T47D (cell line): ENCODE measurements around the gene CEP128.

Source experiments
- DNase-seq, 2 experiments: peaks; one replicate each; pipeline versions ENCODE4 v3.0.0 to v3.0.0-alpha.2; 2011 to 2012; ENCODE audit warnings: low read depth in 1 of 2, low spot score in 1 of 2
- JUND ChIP-seq: IDR thresholded peaks from 2 replicates; pipeline ENCODE4 v1.6.1; 2012; ENCODE audit warnings: low read depth
- in situ Hi-C: cut with HindIII; loops from 2 replicates; pipeline ENCODE4 v1.10.0; 2016; ENCODE audit warnings: low sequenced_read_pairs, low pct_unique_long_range_greater_than_20kb

The CEP128 gene

DNA sequence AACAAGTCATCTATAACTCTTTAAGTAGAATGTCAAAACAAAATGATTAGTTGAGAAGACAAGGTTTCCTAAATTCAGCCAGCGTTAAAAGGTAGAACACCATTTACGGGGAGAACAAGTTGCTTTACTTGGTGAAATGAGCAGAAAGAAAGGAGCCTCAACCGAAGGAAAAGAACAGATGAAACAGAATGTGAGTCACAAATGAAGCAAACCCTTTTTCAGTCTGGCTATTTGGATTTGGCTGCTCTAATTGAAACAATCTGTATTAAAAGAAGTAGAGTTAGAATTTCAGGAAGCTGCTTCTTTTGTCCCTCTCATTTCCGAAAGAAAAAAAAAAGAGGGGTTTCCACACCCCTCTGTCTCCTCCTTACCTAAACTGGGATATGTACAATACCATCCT lies 34.6 kb downstream of the CEP128 start:
- DNase-seq, result no peak
- no peak for TF ChIP-seq JUND
- in situ Hi-C loops, result no loop called here

DNA sequence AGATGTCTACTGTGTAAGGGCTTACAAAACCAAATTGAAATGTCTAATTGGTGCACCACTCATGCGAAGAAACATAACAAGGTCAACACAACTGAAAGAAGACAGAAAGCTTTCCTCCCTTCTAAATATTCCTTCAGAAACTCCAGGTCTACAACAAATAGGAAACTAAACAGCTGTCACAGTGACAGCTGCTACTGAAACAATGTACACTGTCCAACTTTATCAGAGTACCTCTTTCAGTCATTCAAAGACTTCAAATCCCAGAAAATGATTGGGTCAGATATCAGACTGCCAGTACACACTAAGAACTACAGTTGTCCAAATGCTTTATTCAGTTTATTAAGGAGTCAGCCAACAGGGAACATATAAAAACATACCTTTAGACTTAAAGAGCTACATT lies 35.2 kb downstream of the CEP128 start:
- no peak for DNase-seq
- TF ChIP-seq JUND, result no peak
- in situ Hi-C loops, result no loop called here

DNA sequence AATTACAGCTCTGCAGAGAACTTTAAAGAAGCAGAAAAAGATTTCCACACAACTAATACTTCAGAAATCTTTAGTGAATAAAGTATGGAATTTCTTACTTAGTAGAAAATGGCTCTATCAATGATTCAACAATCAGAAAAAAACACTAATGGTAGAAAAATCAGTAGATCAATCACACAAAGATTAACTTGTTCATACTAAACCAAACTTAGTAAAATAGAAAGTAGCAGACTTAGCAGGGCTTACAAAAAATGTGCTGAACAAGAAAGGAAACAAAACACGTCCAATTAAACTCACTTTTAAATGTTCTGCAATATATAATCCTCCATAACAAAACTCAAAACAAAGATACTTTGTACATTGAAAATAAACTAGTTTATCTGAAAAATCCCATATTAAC lies 38.9 kb downstream of the CEP128 start:
- DNase-seq, result no peak
- no peak for TF ChIP-seq JUND
- in situ Hi-C loops, result no loop called here

DNA sequence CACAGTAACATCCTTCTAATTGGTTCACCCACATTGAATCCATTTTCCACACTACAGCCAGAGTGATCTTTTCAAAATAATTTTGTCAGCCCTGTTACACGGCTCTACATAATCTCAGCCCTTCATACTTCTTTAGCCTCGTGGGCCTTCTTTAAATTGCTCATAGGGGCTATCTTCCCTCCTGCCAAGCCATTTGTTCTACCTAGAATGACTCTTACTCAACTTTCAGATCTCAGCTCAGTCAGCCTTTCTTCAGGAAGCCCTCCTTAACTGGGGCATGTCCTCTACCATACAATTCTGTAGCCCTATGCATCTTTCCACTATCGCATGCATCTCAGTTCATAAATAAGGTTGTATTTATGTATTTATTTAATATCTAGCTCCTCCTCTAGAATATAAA lies 39.7 kb downstream of the CEP128 start:
- no peak for TF ChIP-seq JUND
- no peak for DNase-seq
- in situ Hi-C loops, result no loop called here

DNA sequence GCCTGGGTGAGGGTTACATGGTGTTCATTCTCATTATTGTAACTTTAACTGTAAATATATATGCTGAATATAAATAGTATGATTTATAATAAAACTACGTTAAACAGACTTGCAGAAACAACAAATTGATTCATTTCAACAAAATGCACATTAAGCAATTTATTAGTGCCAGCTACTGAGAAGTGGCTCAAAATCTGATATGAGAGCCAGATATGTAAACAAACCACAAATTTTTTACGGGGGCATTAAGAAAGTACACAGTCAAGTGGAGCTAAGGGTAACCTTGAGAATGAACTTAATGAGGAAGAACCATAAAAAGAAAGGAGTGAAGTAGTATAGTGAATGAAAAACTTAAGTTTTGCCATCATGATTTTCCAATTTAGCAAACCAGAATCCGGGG lies 40.3 kb downstream of the CEP128 start:
- DNase-seq, result no peak
- TF ChIP-seq JUND, result no peak
- in situ Hi-C loops, result no loop called here

DNA sequence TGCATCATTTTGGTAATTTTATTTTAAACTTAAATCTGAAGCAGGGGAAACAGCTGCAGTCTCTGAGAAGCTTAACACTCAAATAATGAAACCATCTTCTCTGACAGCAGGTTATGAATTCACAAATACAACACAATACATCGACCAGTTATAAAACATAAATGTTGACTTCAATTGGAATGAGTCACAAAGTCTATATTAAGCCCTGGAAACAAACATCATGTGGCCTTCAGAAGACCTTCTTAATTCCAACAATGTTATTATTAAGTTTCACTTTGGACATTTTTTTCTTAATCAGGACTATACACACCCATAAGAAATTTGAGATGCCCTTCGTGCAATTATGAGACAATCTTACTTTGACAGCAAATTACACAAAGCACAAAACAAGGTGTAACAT lies 68.9 kb downstream of the CEP128 start:
- no peak for TF ChIP-seq JUND
- DNase-seq, result no peak
- in situ Hi-C loops, result no loop called here

DNA sequence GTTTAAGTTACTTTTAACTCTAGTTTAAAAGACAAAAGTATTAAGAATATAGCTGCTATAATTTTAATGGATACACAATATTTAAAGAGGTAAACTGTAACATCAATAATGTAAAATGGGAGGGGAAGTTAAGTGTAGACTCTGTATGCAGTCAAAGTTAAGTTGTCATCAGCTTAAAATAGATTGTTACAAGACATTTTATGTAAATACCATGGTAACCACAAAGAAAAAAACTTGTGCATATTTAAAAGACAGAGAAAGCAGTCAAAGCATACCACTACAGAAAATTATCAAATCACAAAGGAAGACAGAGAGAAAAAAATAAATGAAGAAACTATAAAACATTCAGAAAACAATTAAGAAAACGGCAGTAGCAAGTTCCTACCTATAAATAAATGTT lies 73.3 kb downstream of the CEP128 start:
- no peak for DNase-seq
- in situ Hi-C loops, result no loop called here
- TF ChIP-seq JUND, result no peak

DNA sequence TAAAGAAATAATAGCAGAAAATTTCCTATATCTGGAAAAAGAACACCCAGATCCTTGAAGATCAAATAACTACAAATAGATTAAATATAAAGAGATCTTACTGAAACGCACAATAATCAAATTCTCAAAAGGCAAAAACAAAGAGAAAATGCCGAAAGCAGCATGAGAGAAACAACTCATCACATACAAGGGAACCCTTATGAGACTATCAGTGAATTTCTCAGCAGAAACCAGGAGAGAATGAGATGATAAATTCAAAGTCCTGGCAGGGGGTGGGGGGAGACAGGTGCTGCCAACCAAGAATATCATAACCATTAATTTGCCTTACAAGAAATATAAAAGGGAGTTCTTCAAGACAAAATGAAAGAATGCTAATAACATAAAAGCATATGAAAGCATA lies 73.7 kb downstream of the CEP128 start:
- no peak for DNase-seq
- TF ChIP-seq JUND, result no peak
- in situ Hi-C loops, result no loop called here

DNA sequence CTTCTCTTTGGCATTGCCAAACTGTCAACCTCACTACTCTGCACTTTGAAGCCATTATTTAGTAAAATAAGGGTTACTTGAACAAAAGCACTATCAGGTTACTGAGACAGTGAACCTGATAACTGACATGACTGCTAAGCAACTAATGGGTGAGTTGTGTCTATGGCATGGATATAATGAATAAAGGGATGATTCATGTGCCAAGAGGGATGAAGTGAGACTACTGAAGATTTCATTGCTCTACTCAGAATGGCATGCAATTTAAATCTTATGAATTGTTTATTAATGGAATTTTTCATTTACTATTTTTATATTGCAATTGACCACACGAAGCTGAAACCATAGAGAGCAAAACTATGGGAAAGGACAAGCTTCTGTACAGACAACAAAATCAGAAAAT lies 74.4 kb downstream of the CEP128 start:
- in situ Hi-C loops, result no loop called here
- no peak for TF ChIP-seq JUND

DNA sequence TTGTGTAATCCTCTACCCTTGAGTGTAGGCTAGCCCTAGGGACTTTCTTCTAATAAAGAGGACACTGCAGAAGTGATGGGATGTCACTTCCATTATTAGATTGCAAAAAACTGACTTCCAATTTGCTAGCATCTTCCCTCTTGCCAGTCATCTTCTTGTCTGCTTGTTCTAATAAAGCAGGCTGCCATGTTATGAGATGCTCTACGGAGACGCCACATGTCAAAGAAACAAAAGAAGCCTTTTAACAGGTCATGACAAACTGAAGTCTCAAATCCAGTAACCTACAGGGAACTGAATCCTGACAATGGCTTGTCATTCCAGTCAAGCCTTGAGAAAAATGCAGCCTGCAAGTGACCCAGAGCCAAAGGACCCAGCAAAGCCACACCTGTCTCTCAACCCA lies 76.0 kb downstream of the CEP128 start:
- no peak for TF ChIP-seq JUND
- DNase-seq, result no peak
- in situ Hi-C loops, result no loop called here

More for the DNA sequence above, 74.4 kb downstream of the CEP128 start:
- no peak for DNase-seq

DNA sequence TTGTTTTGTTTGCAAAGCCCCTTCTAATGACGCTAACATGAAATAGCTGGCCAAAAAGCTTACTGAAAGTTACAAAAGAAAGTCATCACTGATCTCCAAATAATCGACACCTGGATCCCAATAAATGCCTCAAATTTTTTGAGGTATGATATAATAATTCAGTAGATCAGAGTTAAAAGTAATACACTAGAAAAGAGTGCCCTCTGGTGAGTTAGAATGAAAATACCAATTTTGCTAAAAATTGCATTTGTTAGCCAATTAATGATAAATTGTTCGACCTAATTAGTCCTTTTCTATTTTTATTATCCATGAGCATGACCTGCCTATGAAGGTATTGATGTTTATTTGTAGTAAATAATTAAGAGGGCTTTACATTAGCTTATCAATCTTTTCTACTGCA lies 78.6 kb downstream of the CEP128 start:
- in situ Hi-C loops, result no loop called here
- no peak for TF ChIP-seq JUND
- no peak for DNase-seq

DNA sequence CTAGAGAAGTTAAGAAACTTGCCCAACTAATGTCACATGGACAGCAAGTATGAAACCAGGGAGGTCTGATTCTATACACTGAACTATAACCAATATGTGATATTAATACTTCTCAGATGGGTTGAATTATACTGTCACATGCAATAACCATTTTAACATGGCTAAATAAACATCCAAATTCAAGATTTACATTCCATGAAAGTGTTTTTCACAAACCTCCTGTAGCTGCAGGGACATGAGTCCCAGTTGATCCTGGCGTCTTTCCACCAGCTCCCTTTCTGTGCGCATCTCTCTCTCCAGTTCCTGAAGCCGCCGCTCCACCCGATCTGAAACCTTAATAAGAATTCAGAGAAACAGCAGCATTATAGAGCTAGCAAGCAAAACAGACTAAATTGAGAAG lies 79.0 kb downstream of the CEP128 start:
- in situ Hi-C loops, result no loop called here
- no peak for DNase-seq
- TF ChIP-seq JUND, result no peak

DNA sequence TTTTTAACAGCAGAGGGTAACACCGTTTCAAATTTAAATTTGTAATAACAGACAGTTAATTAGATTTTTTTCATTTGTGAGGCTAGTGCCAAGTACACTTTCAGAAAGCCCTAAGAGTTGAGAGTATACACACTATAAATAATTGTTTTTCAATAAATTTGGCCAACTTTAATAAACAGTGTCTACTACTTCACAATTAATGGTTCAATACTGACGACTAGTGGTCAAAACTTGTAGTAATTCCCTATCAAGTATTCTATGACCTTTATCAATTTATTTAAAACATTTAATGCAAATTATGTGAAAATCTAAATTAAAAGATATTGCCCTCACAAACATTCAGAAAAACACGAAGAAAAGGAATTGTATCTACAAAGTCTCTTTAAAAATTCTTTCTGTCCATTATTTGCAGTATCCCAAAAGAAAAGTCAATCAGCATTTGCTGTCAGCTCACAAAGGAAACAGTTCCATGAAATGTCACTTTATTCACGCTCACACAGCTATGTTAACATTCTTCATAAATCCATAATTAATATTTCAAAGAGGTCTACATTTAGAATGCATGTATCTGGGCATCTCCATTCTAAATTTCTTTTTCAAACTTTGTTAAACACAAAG lies 91.2 kb downstream of the CEP128 start:
- peak; percentile 15 to 57 for DNase-seq
- in situ Hi-C loops, result no loop called here
- no peak for TF ChIP-seq JUND

DNA sequence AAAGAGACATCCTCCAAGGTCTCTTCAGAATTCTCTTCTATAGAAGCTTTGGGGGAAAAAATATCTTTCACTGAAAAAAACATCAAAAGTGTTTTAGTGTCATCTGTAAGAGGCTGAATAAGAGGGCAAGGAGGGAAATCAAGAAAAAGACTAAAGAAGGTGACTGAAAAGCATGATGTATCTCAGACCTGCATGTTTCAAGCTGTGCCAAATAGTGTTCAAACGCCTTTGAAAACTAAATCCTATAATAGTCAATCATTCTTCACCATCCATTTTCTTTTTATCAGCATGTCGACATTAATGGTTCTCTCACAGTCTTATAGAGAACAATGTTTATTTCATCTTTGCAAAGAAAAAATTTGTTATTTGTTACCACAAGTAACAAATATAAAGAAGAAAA lies 94.5 kb downstream of the CEP128 start:
- in situ Hi-C loops, result no loop called here
- TF ChIP-seq JUND, result no peak
- no peak for DNase-seq
